HL-60 (cell line): Measurements from ENCODE around the gene DENND1A.

Experiments used
- DNase-seq, 2 experiments: peaks; one replicate each; pipeline ENCODE4 v3.0.0-alpha.2; 2010 to 2020; ENCODE audit warnings: low read depth in 1 of 2, low spot score in 1 of 2
- H3K27ac ChIP-seq: fragments of 250-450 bp; sonication (Bioruptor Pico); replicated peaks from 2 replicates; pipeline ENCODE4 v1.5.1; 2020; ENCODE audit warnings: mild to moderate bottlenecking, moderate library complexity
- H3K27me3 ChIP-seq: fragments of 250-450 bp; sonication (Bioruptor Pico); 2 replicates; pipeline ENCODE4 v1.5.1; 2021; ENCODE audit warnings: mild to moderate bottlenecking, moderate library complexity; ENCODE audit not compliant: insufficient read depth, poor library complexity, severe bottlenecking
- H3K4me3 ChIP-seq: replicated peaks from 2 replicates; pipeline ENCODE4 v1.5.1; 2011; ENCODE audit warnings: mild to moderate bottlenecking, control low read depth, low read length; ENCODE audit not compliant: insufficient read depth
- GABPA ChIP-seq: IDR thresholded peaks from 2 replicates; pipeline ENCODE4 v1.6.1; 2012; ENCODE audit warnings: low read depth
- POLR2AphosphoS5 ChIP-seq: IDR thresholded peaks from 2 replicates; pipeline ENCODE4 v1.6.1; 2012; ENCODE audit warnings: low read depth
- SPI1 ChIP-seq: IDR thresholded peaks from 2 replicates; pipeline ENCODE4 v1.6.1; 2012; ENCODE audit warnings: low read depth, mild to moderate bottlenecking, borderline replicate concordance
- TF ChIP-seq, protein P1 (sequence below): IDR thresholded peaks from one replicate; pipeline ENCODE4 v1.5.1; 2011; ENCODE audit warnings: low read length, control low read depth, inconsistent platforms; ENCODE audit not compliant: insufficient read depth
- TF ChIP-seq, protein P2 (sequence below): IDR thresholded peaks from 2 replicates; pipeline ENCODE4 v1.6.1; 2012; ENCODE audit warnings: low read depth; ENCODE audit not compliant: insufficient replicate concordance

The DENND1A gene

DNA sequence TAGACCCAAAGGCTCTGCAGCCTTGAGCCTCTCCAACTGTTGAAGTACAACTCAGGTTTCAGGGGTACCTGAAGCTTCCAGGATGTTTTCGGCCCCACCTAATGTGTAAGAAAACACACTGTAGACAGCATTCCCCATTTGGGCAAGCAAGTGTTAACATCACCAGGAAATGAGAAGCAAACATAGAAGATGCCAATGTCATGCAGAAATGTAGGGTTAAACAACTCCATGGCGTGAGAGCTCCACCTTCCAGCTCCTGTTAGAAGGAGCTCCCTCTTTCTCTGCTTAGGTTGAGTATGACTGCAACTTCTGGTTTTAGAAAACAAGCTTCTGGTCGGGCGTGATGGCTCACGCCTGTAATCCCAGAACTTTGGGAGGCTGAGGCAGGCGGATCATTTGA is 31.0 kb upstream of the DENND1A start:
- peak in 1 of 2 experiments; percentile 6 for DNase-seq
- H3K4me3 ChIP-seq: no peak overlapping the region
- TF ChIP-seq, protein P1, sequence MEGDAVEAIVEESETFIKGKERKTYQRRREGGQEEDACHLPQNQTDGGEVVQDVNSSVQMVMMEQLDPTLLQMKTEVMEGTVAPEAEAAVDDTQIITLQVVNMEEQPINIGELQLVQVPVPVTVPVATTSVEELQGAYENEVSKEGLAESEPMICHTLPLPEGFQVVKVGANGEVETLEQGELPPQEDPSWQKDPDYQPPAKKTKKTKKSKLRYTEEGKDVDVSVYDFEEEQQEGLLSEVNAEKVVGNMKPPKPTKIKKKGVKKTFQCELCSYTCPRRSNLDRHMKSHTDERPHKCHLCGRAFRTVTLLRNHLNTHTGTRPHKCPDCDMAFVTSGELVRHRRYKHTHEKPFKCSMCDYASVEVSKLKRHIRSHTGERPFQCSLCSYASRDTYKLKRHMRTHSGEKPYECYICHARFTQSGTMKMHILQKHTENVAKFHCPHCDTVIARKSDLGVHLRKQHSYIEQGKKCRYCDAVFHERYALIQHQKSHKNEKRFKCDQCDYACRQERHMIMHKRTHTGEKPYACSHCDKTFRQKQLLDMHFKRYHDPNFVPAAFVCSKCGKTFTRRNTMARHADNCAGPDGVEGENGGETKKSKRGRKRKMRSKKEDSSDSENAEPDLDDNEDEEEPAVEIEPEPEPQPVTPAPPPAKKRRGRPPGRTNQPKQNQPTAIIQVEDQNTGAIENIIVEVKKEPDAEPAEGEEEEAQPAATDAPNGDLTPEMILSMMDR: no peak
- TF ChIP-seq GABPA (no peak), POLR2AphosphoS5 (no peak), SPI1 (no peak)
- TF ChIP-seq, protein P2, sequence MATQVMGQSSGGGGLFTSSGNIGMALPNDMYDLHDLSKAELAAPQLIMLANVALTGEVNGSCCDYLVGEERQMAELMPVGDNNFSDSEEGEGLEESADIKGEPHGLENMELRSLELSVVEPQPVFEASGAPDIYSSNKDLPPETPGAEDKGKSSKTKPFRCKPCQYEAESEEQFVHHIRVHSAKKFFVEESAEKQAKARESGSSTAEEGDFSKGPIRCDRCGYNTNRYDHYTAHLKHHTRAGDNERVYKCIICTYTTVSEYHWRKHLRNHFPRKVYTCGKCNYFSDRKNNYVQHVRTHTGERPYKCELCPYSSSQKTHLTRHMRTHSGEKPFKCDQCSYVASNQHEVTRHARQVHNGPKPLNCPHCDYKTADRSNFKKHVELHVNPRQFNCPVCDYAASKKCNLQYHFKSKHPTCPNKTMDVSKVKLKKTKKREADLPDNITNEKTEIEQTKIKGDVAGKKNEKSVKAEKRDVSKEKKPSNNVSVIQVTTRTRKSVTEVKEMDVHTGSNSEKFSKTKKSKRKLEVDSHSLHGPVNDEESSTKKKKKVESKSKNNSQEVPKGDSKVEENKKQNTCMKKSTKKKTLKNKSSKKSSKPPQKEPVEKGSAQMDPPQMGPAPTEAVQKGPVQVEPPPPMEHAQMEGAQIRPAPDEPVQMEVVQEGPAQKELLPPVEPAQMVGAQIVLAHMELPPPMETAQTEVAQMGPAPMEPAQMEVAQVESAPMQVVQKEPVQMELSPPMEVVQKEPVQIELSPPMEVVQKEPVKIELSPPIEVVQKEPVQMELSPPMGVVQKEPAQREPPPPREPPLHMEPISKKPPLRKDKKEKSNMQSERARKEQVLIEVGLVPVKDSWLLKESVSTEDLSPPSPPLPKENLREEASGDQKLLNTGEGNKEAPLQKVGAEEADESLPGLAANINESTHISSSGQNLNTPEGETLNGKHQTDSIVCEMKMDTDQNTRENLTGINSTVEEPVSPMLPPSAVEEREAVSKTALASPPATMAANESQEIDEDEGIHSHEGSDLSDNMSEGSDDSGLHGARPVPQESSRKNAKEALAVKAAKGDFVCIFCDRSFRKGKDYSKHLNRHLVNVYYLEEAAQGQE: no peak
- H3K27me3 ChIP-seq: no peaks in the 10 kb centered on the region
- H3K27ac ChIP-seq: no peak overlapping the region

DNA sequence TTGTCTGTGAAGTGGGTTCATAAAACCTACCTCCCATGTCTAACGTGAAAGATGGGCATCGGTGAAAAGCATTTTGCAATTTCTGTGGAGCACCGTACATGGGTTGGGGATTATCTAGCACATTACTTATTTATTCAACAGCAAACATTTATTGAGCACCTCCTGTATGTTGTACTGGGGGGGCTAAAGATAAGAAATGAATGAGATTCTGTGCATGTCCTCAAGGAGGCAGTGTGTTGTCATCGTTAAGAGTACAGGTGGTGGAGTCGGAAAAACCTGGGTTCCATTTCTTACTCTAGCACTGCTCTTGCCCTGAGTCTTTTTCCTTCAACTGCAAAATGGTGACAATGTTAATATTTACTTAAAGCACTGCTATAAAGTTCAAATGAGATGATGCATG is 30.4 kb upstream of the DENND1A start:
- TF ChIP-seq GABPA (no peak), POLR2AphosphoS5 (no peak), SPI1 (no peak)
- TF ChIP-seq, protein P1: no peak
- TF ChIP-seq, protein P2: no peak
- Histone ChIP-seq H3K4me3 (no peak overlapping the region), H3K27me3 (no peaks in the 10 kb centered on the region), H3K27ac (no peak overlapping the region)
- DNase-seq: no peak

DNA sequence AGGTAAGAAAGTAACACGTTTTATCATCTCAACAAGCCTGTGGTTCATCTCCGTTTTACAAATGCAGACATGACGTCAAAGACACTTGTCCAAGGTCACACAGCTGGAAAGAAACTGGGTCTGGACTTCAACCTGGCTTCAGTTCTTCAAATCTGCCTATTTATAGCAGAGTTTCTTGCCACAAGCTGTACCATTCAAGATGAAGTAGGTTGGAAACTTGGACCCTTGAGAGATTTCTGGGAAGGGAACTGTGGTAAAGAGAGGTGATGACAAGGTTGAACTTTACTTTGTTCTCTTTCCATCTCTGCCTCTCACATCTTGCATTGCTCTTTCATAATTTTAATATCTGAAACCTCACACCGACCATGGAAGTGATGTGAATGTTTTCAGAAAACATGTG is 29.9 kb upstream of the DENND1A start:
- TF ChIP-seq POLR2AphosphoS5 (no peak), GABPA (no peak), SPI1 (no peak)
- TF ChIP-seq, protein P1: no peak
- TF ChIP-seq, protein P2: no peak
- no peak overlapping the region for H3K4me3 ChIP-seq
- H3K27me3 ChIP-seq: no peaks in the 10 kb centered on the region
- no peak for DNase-seq
- H3K27ac ChIP-seq: no peak overlapping the region
